ENCODE data around the gene COPB2. TPM values are rescaled to one million over a fixed set of nuclear protein-coding genes. Genes with fewer than 3 reads are reported as not detected.
"Not testable (repeated sequence)": the region's sequence is repeated elsewhere in the genome, so short reads cannot be mapped to it uniquely, and the experiment has no call there.

COPB2 gene
- total and polyA plus RNA-seq, 11 donors = 17.7 to 80.2 (median 62.3) TPM

- Histone ChIP-seq H3K27ac (no peak overlapping the region), H3K27me3 (peaks cover 0 to 5% (median 0%) of the 10 kb centered on the region in 9 donors), H3K4me1 (peaks cover 3 to 30% (median 16%) of the 10 kb centered on the region in 12 donors), H3K4me3 (no peak overlapping the region), H3K36me3 (peaks cover 0 to 10% (median 8%) of the 10 kb centered on the region in 9 donors), H3K9me3 (no peaks in the 10 kb centered on the region)
- ATAC-seq (no peak), DNase-seq (no peak)
- TF ChIP-seq POLR2A (IDR thresholded peaks at IDR 0.05) (no peak), CTCF (IDR thresholded peaks at IDR 0.05) (no peak)
- intact Hi-C loops (cut with DNase I) = loop anchor here in 1 of 10 donors (2.0 kb wide), 1 partner anchor 47 kb away; the partner anchor contains the start of gene COPB2
These were observed 47.4 kb downstream of the COPB2 start for GRCh38 chr3:139342054-139342453.

GRCh38 chr3:139340784-139341183 lies 48.7 kb downstream of the COPB2 start:
- Histone ChIP-seq H3K36me3 (no peaks in the 10 kb centered on the region), H3K4me3 (no peak overlapping the region), H3K27me3 (peaks cover 0 to 5% (median 0%) of the 10 kb centered on the region in 9 donors), H3K4me1 (peaks cover 3 to 20% (median 14%) of the 10 kb centered on the region in 12 donors), H3K9me3 (no peaks in the 10 kb centered on the region), H3K27ac (no peak overlapping the region)
- ATAC-seq (no peak), DNase-seq (no peak)
- intact Hi-C loops (cut with DNase I) = no loop called here
- TF ChIP-seq POLR2A (IDR thresholded peaks at IDR 0.05) (no peak), CTCF (IDR thresholded peaks at IDR 0.05) (no peak)

- ATAC-seq (no peak), DNase-seq (no peak)
- intact Hi-C loops (cut with DNase I) = no loop called here
- Histone ChIP-seq H3K27ac (no peak overlapping the region), H3K36me3 (no peaks in the 10 kb centered on the region), H3K4me3 (no peak overlapping the region), H3K4me1 (peaks cover 0 to 6% (median under 1%) of the 10 kb centered on the region in 12 donors), H3K27me3 (peaks cover 0 to 5% (median 0%) of the 10 kb centered on the region in 9 donors), H3K9me3 (no peaks in the 10 kb centered on the region)
- WGBS, 4 donors = 66 to 72% (median 67%) methylated on average over 4 of the region's 4 CpGs
- TF ChIP-seq POLR2A (IDR thresholded peaks at IDR 0.05) = no peak
- TF ChIP-seq CTCF (IDR thresholded peaks at IDR 0.05) = no peak
These were observed 50.1 kb downstream of the COPB2 start for GRCh38 chr3:139339219-139339906.

GRCh38 chr3:139338405-139338804 lies 51.0 kb downstream of the COPB2 start:
- peak in 1 of 4 donors; percentile 29 for ATAC-seq
- peaks cover 0 to 5% (median 0%) of the 10 kb centered on the region in 9 donors for H3K27me3 ChIP-seq
- no peak for DNase-seq
- H3K4me3 ChIP-seq = no peak overlapping the region
- no peak overlapping the region for H3K27ac ChIP-seq
- H3K36me3 ChIP-seq = no peaks in the 10 kb centered on the region
- TF ChIP-seq POLR2A (IDR thresholded peaks at IDR 0.05) = no peak
- TF ChIP-seq CTCF (IDR thresholded peaks at IDR 0.05) = no peak
- WGBS, 4 donors = 88 to 93% (median 92%) methylated on average over 4 of the region's 4 CpGs
- no peaks in the 10 kb centered on the region for H3K9me3 ChIP-seq
- H3K4me1 ChIP-seq = peaks cover 0 to 1% (median 0%) of the 10 kb centered on the region in 12 donors
- intact Hi-C loops (cut with DNase I) = no loop called here

- not testable (repeated sequence) for H3K36me3 ChIP-seq, H3K4me1 ChIP-seq, DNase-seq, H3K27ac ChIP-seq, ATAC-seq, H3K9me3 ChIP-seq, H3K4me3 ChIP-seq
- WGBS, 4 donors = 28 to 58% (median 45%) methylated on average over 1 of the region's 1 CpG
- intact Hi-C loops (cut with DNase I) = loop anchor here in 1 of 10 donors (5.0 kb wide), 1 partner anchor 397 kb away; no protein-coding TSS in a partner anchor
- peaks cover 0 to 29% (median 9%) of the 10 kb centered on the region in 9 donors for H3K27me3 ChIP-seq
These were observed 54.8 kb downstream of the COPB2 start for GRCh38 chr3:139334675-139335074.

Measured in heart left ventricle (tissue), 16 donors.